ENCODE measurements around the gene LAMC3. TPM values are rescaled to one million over a fixed set of nuclear protein-coding genes. Genes with fewer than 3 reads are reported as not detected.
A peak's percentile ranks its signal among the peaks of the same experiment; 100 is the strongest.
"Not testable (repeated sequence)": the region's sequence is repeated elsewhere in the genome, so short reads cannot be mapped to it uniquely, and the experiment has no call there.

Gene LAMC3
- total RNA-seq, 1 experiment from 2014 or later = not detected

DNA sequence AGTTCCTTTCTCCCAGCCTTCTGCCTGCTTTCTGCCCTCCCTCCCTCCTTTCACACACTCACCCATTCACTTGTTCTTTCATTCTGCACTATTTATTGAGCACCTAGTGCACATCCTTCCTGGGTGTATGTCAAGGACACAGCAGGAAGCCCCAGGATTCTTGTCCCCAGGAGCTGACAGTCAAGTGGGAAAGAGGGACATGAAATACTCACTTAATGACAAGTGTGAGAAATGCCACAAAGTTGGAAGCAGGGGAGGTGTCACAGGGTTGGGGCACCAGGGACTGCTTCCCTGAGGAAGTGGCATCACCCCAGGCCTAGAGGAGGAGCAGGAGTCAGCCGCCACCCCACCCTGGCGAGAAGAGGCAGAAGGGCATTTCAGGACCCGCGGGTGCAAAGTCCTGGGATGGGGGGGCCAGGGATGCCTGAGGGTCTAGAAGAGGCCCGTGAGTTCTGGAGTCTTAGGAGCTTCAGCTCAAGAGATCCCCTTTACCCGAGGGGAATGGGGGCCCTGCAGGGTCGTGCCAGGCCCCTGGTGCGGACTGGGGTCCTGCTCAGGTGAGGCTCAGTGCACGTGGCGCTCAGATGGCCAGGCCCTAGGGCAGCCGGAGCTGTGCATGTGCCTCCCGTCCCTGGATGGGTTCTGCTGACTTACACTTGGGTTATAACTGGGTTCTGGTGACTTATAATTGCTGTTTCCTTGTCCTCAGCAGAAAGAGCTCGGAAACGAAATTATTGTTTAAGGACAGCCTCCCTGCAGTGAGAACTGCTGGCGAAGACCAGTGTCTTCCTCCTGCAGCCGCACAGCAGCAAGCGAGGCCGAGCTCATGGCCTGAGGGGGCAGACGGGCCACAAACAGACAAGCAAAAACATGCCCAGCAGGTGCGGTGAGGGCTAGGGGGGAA is 16.9 kb upstream of the LAMC3 start:
- DNase-seq (ENCODE audit: low read depth) = no peak

DNA sequence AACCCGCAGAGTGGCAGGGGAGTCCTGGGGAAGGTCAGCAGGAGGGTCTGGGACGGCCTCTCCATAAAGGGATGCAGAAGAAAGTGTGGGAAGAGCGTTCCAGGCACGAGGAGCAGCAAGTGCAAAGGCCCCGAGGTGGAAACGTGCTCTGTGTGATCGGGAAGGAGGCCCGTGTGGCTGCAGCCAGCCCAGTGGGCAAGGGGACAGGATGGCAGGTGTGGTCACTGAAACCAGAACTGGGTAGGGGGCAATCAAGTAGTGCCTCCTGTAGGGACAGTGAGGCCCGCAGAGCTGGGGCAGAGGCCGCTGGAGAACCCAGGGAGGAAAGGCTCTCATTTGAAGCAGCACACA is 16.3 kb upstream of the LAMC3 start:
- DNase-seq (ENCODE audit: low read depth) = no peak

DNA sequence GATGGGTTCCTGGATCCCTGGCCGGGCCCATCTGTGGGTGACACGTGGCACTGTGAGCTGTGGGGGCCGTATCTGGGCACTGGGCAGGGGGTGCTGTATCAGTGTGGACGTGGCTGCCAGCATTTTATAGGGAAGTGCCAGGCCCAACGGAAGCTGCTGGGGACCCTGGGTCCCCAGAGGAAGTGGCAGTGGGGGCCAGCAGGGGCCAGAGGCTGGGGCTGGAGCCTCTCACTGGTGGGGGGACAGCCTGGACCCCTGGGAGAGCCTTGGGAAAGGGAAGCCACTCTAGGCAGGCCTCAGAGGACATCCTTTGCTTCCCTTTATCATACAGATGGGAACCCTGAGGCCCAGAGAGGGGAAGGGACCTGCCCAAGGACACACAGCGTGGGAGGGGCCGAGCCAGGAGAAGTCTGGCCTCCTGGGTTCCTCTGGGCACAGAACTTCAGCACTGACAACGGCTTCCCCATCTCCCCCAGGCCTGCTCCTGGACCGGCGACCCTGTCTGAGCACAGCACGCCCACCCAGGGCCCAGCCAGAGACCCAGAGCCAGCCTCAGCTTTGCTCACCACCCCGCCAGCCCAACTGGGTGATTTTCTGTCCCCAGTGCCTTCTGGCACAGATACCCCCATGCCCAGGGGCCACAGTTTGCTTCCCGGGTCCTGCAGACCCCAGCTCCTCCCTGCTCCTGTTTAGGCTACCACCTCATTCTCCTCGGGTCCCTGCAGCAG is 15.5 kb upstream of the LAMC3 start:
- no peak for DNase-seq (ENCODE audit: low read depth)

DNA sequence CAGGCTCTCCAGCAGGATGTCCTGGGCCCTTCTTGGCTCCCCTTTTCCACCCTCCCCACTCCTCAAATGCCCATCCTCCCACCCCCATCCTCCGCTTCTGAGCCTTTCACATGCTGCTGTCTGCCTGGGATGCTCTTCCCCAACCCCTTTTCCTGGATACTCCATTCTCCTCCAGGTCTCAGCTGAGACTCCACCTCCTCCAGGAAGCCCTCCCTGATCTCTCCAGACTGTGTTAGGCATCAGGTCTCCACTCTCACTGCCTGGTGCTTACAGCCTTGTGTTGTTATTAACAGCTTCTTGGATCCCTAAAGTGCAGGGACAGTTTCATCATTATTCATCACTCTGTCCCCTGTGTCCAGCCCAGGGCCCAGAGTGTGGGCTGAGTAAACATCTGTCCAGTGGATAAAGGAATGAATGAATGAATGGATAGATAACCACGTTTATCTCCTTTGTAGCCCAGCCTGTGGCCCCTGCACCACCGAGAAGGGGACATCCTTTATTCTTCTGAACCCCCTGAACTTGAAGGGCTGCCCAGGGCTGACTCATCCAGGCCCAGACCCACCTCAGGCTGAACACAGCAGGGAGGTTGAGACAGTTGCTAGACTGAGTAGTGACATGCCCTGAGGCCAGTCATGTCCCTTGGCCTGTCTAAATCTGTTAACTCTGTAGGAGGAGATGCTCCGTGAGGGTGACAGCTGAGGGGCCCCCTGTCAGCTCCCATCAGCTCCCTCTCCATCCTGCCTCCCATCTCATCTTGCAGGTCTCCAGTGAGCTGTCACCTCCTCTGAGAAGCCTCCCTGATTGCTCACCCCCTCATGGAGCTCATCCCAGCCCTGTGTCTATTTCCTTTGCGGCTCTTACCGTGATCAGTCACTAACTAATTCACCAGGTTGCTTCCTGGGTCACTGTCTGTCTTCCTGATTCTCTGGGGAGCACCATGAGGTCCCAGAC is 14.6 kb upstream of the LAMC3 start:
- peak; percentile 46 for DNase-seq (ENCODE audit: low read depth)

DNA sequence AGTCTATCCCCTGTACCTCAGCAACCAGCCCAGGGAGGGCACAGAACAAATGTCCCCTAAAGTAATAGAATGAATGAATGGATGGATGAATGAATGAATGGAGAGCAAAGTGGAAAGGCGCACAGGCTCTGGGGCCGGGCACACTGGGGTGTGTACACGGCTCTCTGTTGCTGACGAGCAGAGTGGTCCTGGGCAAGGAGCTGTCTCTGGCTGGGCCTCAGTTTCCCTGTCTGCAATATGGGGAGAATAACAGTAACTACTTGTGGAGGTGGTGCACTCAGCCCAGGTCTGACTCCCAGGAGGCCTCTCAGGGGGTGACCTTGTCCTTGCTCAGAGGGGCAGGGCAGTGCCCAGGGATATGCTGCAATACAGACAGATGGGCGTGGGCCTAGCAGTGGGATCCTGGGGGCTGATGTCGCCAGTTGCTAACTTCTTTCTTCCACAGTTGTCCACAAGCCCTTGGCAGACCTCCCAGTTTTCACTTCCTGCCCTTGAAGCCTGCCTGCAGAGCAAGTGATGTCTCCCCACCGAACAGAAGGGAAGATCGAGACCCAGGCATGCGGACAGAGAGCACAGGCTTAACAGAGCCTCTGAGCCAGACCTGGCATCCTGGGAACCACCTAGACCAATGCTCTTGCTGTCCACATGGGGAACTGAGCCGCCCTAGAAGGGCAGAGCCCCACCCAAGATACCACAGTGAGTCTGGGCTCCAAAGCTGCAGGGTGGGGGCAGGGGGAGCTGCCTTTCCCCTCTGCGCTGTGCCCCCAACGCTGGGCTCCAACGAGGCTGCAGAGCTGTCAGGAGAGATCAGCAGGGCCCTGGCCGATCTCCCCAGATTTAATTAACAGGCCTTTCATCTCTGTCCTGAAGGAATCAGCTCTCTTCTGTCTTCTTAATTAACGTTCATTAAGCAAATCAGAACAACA is 13.6 kb upstream of the LAMC3 start:
- DNase-seq (ENCODE audit: low read depth) = peak; percentile 73

DNA sequence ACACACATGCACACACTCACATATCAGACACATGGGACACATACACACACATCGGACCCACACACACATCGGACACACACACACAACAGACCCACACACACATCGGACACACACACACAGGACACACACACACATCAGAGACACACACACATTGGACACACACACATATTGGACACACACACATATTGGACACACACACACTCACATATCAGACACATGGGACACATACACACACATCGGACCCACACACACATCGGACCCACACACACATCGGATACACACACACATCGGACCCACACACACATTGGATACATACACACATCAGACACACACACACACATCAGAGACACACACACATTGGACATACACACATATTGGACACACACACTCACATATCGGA is 12.8 kb upstream of the LAMC3 start:
- no peak for DNase-seq (ENCODE audit: low read depth)

DNA sequence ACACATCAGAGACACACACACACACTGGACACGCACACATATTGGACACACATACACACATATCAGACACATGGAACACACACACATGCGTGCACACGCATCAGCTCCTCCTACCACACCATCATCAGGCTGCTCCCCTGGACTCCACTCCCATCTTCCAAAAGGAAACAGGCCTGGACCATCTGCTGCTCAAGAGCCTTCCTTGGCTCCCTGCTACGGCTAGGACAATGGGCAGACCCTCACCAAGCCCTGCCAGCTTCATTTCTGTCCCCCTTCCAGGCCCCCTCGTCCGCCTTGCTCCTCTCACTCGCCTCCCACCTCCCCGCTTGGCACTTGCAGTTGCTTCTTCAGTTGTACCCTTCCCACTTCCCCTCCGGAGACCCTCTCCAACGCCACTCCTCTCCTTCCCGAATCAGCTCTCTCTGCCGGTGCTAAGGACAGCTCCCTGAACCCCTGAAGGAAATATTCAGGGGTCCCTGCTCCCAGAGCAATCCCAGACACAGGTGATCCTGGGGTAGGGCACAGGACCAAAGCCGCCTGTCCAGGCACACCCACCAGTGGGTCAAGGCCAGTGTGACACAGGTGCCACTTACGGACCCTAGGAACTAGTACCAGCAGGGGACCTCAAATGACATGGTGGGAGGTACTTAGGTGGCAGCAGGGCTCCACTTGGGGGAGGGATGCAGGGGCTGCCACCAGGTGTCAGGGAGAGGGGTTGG is 12.1 kb upstream of the LAMC3 start:
- no peak for DNase-seq (ENCODE audit: low read depth)

DNA sequence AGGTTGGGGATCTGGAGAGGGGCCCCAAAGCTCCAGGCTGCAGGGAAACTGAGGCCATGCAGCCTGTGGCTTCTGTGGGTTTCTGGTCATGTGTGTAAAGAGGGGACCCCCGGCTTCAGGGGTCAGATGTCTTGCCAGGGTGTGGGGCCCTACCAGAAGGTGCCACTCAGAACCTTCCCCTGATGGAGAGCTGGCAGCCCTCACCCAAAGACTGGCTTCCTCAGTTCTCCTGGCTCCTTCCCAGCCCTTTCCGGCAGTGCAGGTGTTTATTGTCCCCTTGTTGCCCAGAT is 11.6 kb upstream of the LAMC3 start:
- DNase-seq (ENCODE audit: low read depth) = no peak

DNA sequence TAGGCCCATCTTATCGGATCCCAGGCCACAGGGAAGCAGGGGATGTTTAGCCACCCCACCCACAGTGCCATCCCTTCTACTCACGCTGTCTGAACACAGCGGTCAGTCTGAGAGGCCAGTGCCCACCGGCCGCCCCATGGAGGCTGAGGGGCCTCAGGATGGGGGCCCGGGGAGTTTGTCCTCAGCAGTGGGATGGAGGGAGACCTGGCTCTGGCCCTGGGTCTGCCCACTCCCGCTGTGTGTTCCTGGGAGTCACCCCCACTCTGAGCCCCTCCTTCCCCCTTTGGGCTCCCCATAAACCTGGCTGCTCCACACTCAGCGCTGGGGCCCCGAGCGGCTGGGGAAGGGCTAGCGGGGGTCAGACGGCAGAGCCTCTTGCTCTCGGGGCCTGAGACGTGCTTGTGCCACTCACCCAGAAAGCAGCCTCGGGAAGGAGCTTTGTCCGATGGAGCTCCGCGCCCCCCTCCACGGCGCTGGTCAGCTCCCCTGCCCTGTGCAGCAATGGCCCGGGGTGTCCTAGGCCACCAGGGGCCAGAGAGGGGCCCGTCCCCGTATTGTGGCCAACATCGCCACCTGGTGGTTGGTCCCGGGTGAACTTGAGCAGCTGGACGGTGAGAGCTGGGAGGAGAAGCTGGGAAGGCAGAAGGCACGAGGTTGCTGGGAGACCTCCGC is 10.9 kb upstream of the LAMC3 start:
- DNase-seq (ENCODE audit: low read depth) = peak; percentile 61

DNA sequence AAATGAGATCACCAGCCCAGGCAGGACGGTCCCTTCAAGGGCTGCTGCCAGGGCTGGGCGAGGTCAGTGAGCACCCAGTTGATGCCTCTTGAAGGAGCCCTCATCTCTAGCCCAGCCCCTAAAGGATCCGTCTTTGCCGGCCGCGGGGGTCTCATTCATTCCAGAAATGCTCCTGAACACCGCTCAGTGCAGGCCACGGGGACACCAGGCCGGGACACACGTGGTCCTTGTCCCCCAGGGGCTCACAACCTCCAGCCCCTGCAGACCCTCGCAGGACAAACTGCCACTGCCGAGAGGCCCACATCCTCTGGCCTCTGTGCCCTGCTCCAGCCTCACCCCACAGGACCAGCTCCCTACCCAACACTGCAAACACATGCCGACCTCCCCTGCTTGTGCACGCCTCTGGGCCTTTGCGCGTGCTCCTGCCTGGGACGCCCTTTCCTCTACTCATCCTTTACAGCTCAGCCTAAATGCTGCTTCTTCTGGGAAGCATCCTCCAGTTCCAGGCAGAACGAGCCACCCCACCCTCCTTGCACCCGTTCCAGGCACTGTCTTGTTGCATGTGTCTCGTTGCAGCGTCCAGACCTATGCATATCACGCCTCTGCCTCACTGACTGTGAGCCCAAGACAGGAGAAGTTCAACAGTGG is 10.3 kb upstream of the LAMC3 start:
- DNase-seq (ENCODE audit: low read depth) = no peak

DNA sequence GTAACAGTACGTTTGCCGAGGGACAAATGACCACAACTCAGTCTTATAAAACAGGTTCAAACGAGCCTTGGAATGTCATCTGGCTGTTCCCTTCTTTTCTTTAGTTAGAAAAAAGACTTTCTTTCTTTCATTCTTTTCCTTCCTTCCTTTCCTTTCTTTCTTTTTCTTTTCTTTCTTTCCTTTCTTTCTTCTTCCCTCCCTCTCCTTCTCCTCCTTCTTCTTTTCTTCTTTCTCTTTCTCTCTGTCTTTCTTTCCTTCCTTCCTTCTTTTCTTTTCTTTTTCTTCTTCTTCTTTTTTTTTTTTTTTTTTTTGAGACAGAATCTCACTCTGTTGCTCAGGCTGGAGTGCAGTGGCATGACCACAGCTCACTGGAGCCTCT is 9.7 kb upstream of the LAMC3 start:
- no peak for DNase-seq (ENCODE audit: low read depth)

DNA sequence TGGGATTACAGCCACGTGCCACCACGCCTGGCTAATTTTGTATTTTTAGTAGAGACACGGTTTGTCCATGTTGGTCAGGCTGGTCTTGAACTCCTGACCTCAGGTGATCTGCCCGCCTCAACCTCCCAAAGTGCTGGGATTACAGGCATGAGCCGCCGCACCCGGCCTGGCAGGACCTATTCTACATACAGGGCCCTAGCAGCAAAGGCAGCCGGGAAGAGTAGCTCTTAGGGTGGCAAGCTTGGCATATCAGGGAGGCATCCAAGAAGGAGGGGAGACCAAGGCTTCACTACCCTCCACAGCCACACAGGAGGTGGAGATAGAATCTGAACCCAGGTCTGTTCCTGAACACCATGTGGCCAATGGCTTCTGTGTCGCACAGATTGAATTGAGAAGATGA is 8.4 kb upstream of the LAMC3 start:
- not testable (repeated sequence) for DNase-seq (ENCODE audit: low read depth)

DNA sequence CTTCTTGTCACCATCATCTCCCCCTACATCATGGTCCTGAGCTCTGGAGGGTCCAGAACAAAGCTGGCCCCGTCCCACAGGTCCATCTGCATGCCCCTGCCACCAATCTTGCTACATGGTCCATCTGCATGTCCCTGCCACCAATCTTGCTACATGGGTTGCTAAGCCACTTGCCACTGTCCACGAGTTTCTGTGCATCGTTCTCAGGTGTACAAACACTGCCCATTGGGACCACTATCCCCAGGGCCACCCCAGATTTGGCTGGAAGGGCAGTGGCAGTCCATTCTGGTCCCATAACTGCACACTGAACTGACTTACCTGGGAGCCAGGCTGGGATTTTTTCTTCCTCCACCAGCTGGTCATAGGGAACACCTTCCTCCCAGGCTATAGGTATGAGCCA is 8.0 kb upstream of the LAMC3 start:
- DNase-seq (ENCODE audit: low read depth) = no peak

DNA sequence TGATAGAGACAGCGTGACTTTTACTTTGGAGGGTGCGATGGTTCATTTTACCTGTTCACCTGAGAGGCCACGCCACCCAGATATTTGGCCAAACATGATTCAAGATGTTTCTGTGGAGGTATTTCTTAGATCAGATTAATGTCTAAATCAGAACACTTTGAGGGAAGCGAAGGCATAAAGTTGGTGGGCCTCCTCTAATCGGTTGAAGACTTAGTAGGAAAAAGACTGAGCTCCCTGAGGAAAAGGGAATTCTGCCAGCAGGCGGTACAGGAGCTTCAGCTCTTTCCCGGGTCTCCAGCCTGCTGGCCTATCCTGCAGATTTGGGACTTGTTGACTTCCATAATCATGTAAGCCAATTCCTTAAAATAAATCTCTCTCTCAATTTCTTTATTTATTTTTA is 7.0 kb upstream of the LAMC3 start:
- DNase-seq (ENCODE audit: low read depth) = no peak

DNA sequence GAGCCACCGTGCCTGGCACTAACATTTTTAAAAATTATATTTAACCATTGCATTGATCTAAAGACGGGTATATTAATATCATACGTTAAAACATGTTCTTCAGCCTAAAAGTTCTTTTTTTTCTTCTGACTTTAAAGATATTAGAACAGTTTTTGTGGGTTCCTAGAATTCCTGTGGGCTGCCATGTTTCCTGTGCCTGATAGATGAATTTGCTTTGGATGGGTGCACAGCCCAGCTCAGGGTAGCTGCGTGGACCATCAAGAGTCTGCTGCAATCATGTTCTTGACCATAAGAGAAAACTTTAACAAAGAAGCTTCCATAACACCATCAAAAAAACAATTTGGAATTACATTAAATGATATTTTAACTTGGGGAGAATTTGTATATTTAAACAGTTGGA is 2.4 kb upstream of the LAMC3 start:
- DNase-seq (ENCODE audit: low read depth) = no peak

DNA sequence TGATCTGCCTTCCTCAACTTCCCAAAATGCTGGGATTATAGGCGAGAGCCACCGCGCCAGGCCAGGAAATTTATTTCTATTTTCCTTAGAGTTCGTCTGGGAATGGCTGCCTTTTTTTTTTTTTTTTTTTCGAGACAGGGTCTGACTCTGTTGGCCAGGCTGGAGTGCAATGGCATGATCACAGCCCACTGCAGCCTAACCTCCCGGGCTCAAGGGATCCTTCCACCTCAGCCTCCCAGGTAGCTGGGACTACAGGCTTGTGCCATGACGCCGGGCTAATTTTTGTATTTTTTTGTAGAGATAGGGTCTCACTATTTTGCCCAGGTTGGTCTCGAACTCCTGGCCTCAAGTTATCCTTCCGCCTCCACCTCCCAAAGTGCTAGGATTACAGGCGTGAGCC is 888 bp upstream of the LAMC3 start:
- DNase-seq (ENCODE audit: low read depth) = no peak

DNA sequence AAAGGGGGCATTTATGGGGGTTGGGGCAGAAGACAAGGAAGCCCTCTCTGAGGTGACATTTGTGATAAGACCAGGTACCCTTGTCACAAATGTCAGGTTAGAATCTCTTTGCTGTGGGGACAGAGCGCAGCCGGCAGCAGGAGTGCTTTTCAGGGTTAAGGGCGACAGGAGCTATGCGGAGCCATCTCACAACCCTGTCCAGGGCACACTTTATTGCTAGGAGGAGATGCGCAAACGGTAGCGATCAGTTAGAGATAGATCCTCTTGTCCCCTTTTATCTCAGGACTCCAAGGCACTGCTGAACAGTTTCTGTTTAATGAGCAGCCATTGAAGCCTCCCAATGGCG is 438 bp upstream of the LAMC3 start:
- no peak for DNase-seq (ENCODE audit: low read depth)

DNA sequence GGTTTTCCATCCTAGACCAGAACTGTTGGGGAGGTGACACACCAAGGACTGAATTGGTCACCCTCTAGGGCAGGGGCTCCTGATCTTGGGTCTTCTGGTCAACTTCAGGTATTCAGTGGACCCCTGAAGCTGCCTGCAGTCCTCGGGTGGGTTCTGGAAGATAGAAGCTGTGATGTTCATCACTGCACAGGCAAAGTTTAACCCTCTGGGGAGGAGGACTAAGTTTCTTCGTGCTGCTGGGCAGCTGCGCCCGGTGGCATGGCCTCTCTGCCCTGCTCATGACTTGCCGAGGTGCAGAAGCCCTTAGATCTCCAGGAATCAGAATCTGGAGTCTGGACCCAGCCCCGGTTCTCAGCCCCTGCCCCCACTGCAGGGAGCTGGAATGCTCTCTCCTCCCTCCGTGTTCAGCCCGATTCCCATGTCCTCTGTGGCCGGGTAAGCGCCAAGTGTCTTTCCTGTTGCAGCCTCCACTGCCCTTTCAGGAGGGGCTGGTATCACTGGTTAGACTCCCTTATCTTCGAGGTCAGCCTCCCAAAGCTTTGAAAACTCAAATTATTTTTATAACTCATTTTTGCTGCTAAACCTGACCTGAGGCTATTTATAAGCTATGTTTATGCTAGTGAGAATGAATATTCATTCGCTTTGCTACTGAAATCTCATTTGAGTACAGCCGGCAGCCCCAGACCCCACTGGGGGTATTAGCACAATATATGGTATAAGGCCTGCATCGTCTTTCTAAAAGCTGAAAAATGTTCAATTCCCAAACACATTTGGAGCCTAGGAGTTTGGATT is 1.7 kb downstream of the LAMC3 start:
- no peak for DNase-seq (ENCODE audit: low read depth)

Data from RPMI7951 (cell line).